Hematopoietic multipotent progenitor cell treated with erythropoietin and hydrocortisone succinate and interleukin-3 and kit ligand, for 4 days (in vitro differentiated cells): Measurements from ENCODE around the gene GAPDHS.

Experiments used
- DNase-seq: peaks from one replicate; pipeline ENCODE4 v3.0.0-alpha.2; 2015

Gene GAPDHS

GRCh38 chr19:35558400-35559280 lies 25.4 kb downstream of the GAPDHS start:
- DNase-seq: no peak

GRCh38 chr19:35559281-35559659 lies 26.0 kb downstream of the GAPDHS start:
- no peak for DNase-seq

- no peak for DNase-seq
These were observed 26.5 kb downstream of the GAPDHS start for GRCh38 chr19:35559781-35560180.

- no peak for DNase-seq
These were observed 27.0 kb downstream of the GAPDHS start for GRCh38 chr19:35560271-35560670.

GRCh38 chr19:35560677-35561076 lies 27.4 kb downstream of the GAPDHS start:
- no peak for DNase-seq

- no peak for DNase-seq
These were observed 28.2 kb downstream of the GAPDHS start for GRCh38 chr19:35561436-35561835.

- no peak for DNase-seq
These were observed 29.1 kb downstream of the GAPDHS start for GRCh38 chr19:35562336-35562735.

- no peak for DNase-seq
These were observed 29.5 kb downstream of the GAPDHS start for GRCh38 chr19:35562776-35563175.

GRCh38 chr19:35563207-35563829 lies 30.1 kb downstream of the GAPDHS start, which contains the start of gene ATP4A:
Gene ATP4A (minus strand): TSS chr19:35563658. CDS start chr19:35563629, 29 bp downstream.
- no peak for DNase-seq

- DNase-seq: no peak
These were observed 32.0 kb downstream of the GAPDHS start for GRCh38 chr19:35565016-35565856.

- no peak for DNase-seq
These were observed 33.5 kb downstream of the GAPDHS start for GRCh38 chr19:35566738-35567137.

GRCh38 chr19:35569281-35569781 lies 36.1 kb downstream of the GAPDHS start:
- DNase-seq: no peak

- no peak for DNase-seq
These were observed 38.2 kb downstream of the GAPDHS start for GRCh38 chr19:35571406-35571965.

GRCh38 chr19:35577918-35578317 lies 44.7 kb downstream of the GAPDHS start:
- DNase-seq: no peak

GRCh38 chr19:35578707-35579106 lies 45.5 kb downstream of the GAPDHS start:
- DNase-seq: no peak

GRCh38 chr19:35582760-35583159 lies 49.5 kb downstream of the GAPDHS start:
- no peak for DNase-seq

GRCh38 chr19:35585848-35586247 lies 52.6 kb downstream of the GAPDHS start, which contains the start of gene PMIS2:
Gene PMIS2 (plus strand): TSS chr19:35586173. CDS start chr19:35586260, 87 bp downstream.
- DNase-seq: peak; percentile 51

GRCh38 chr19:35587321-35587720 lies 54.1 kb downstream of the GAPDHS start:
- no peak for DNase-seq

GRCh38 chr19:35590875-35591274 lies 57.6 kb downstream of the GAPDHS start:
- DNase-seq: no peak

GRCh38 chr19:35592226-35592625 lies 59.0 kb downstream of the GAPDHS start:
- DNase-seq: peak; percentile 56
